Measurements from ENCODE around the gene MAGI2. TPM values are rescaled to one million over a fixed set of nuclear protein-coding genes. Genes with fewer than 3 reads are reported as not detected.

The MAGI2 gene
- total and polyA plus RNA-seq, 2 of the 13 experiments (the other 11 are each of a cell fraction or from before 2014, with no cell fraction given) = 1.5 to 3.8 TPM

GRCh38 chr7:78530351-78530750 is 923.1 kb downstream of the MAGI2 start (continued):
- no peak for TF ChIP-seq ZNF142 (CRISPR knock-in tag; IDR thresholded peaks at IDR 0.05)
- no peak for TF ChIP-seq TARDBP (CRISPR knock-in tag; IDR thresholded peaks at IDR 0.05)
- TF ChIP-seq TGIF2 (CRISPR knock-in tag; IDR thresholded peaks at IDR 0.05) = no peak
- no peak for TF ChIP-seq REXO4 (CRISPR knock-in tag; IDR thresholded peaks at IDR 0.05; ENCODE audit: borderline replicate concordance)

- Histone ChIP-seq H3K4me2 (ENCODE audit: low read depth, low read length) (no peak overlapping the region), H3K9ac (ENCODE audit: insufficient read depth, low read depth, low read length) (no peak overlapping the region), H4K20me1 (ENCODE audit: insufficient read depth, low read length) (no peaks in the 10 kb centered on the region), H2AFZ (ENCODE audit: low read length) (no peak overlapping the region), H3K79me2 (ENCODE audit: insufficient read depth, low read length) (no peaks in the 10 kb centered on the region), H3K9me3 (ENCODE audit: low read length) (no peaks in the 10 kb centered on the region), H3K27ac (ENCODE audit: extremely low read length, insufficient read depth, low read length) (no peak overlapping the region), H3K36me3 (replicated peaks in 1 of 2; ENCODE audit: control insufficient read depth in 1 of 2, insufficient read depth in 2 of 2, low read length in 2 of 2) (no peaks in the 10 kb centered on the region), H3K27me3 (ENCODE audit: control insufficient read depth in 1 of 2, insufficient read depth in 2 of 2, low read length in 2 of 2) (no peaks in the 10 kb centered on the region), H3K4me3 (replicated peaks in 1 of 3; ENCODE audit: insufficient read depth in 1 of 3, low read depth in 2 of 3, low read length in 3 of 3) (no peak overlapping the region), H3K4me1 (ENCODE audit: insufficient read depth, low read length) (no peaks in the 10 kb centered on the region)
- CTCF ChIA-PET (ENCODE audit: low intra/inter-chr PET ratio, low total read pairs) = no interaction called here
- no peak for ATAC-seq
- intact Hi-C loops (cut with micrococcal nuclease; ENCODE audit: unreplicated experiment) = loop anchor here (5.0 kb wide), 1 partner anchor 373 kb away; no protein-coding TSS in a partner anchor
- BruUV-seq (replicated peaks) = no TSS peak
- FAIRE-seq = no peak
- 69% methylated on average over 3 of the region's 3 CpGs for WGBS (ENCODE audit: low lambda C conversion rate)
- no peak for DNase-seq (ENCODE audit: low spot score)
- in situ Hi-C loops (cut with HindIII; ENCODE audit: extremely low pct_ligation_motif_present, low pct_unique_long_range_greater_than_20kb) = no loop called here
- POLR2A ChIA-PET = no interaction called here
- no peak for TF ChIP-seq KLF16 (CRISPR knock-in tag; IDR thresholded peaks at IDR 0.05)
- TF ChIP-seq SKI (IDR thresholded peaks at IDR 0.05; ENCODE audit: partially characterized antibody) = no peak
- no peak for TF ChIP-seq HNRNPUL1 (IDR thresholded peaks at IDR 0.05; ENCODE audit: low read depth, low read length)
- no peak for TF ChIP-seq ZBTB7B (CRISPR knock-in tag; IDR thresholded peaks at IDR 0.05)
- no peak for TF ChIP-seq SATB2 (CRISPR knock-in tag; IDR thresholded peaks at IDR 0.05)
- TF ChIP-seq RCOR2 (CRISPR knock-in tag; IDR thresholded peaks at IDR 0.05) = no peak
- no peak for TF ChIP-seq NRL (CRISPR knock-in tag; IDR thresholded peaks at IDR 0.05; ENCODE audit: borderline replicate concordance)
- no peak for TF ChIP-seq ZNF777 (CRISPR knock-in tag; IDR thresholded peaks at IDR 0.05)
- no peak for TF ChIP-seq ZNF776 (CRISPR knock-in tag; IDR thresholded peaks at IDR 0.05)
- TF ChIP-seq ZNF337 (CRISPR knock-in tag; IDR thresholded peaks at IDR 0.05; ENCODE audit: borderline replicate concordance, low read depth) = no peak
- no peak for TF ChIP-seq E2F1 (CRISPR knock-in tag; IDR thresholded peaks at IDR 0.05)
- TF ChIP-seq SMAD1 (CRISPR knock-in tag; IDR thresholded peaks at IDR 0.05; ENCODE audit: borderline replicate concordance, low read depth) = no peak
- TF ChIP-seq PREB (CRISPR knock-in tag; IDR thresholded peaks at IDR 0.05) = no peak
- no peak for TF ChIP-seq CCAR2 (optimal IDR thresholded peaks at IDR 0.05; ENCODE audit: low read depth, low read length)
Observed at GRCh38 chr7:78529392-78529791, 924.1 kb downstream of the MAGI2 start.
